ENCODE results near the gene RBM47.

Gene RBM47

GRCh38 chr4:40613456-40613855, 16.2 kb downstream of the RBM47 start:
- H4K91ac ChIP-seq (ENCODE audit: low read depth, low read length, poor library complexity) = no peak overlapping the region
- no peak overlapping the region for H2BK120ac ChIP-seq (ENCODE audit: low read depth, low read length)
- no peak overlapping the region for H2AFZ ChIP-seq (ENCODE audit: low read length)
- H3K4ac ChIP-seq (ENCODE audit: low read length) = no peak overlapping the region
- no peaks in the 10 kb centered on the region for H3K4me1 ChIP-seq (ENCODE audit: control insufficient read depth in 2 of 2, insufficient read depth in 1 of 2, low read depth in 1 of 2, low read length in 2 of 2)
- no peak overlapping the region for H2BK12ac ChIP-seq (ENCODE audit: low read length)
- H3K36me3 ChIP-seq (replicated peaks in 1 of 2; ENCODE audit: control insufficient read depth in 2 of 2, insufficient read depth in 2 of 2, low read length in 2 of 2) = no peaks in the 10 kb centered on the region
- H2BK5ac ChIP-seq (ENCODE audit: low read length) = no peak overlapping the region
- H2AK5ac ChIP-seq (ENCODE audit: low read depth, low read length) = no peak overlapping the region
- no peak overlapping the region for H2BK15ac ChIP-seq (ENCODE audit: low read length)
- no peak overlapping the region for H3K14ac ChIP-seq (ENCODE audit: low read length)
- peaks cover 0 to 1% of the 10 kb centered on the region in 2 donors for H3K9me3 ChIP-seq (replicated peaks in 1 of 2; ENCODE audit: control insufficient read depth in 2 of 2, insufficient read depth in 1 of 2, low read depth in 1 of 2, low read length in 2 of 2)
- H3K4me2 ChIP-seq (ENCODE audit: insufficient read depth, low read length, poor library complexity, severe bottlenecking) = no peak overlapping the region
- H3K27ac ChIP-seq (replicated peaks; ENCODE audit: low read length) = no peak overlapping the region
- no peak overlapping the region for H3K9ac ChIP-seq (ENCODE audit: low read depth, low read length, poor library complexity)
- no CpG with 5 or more reads among the region's 1 CpG for WGBS, 2 donors (ENCODE audit: extremely low coverage in 2 of 2, insufficient read length in 2 of 2, insufficient replicate concordance in 1 of 2)
- H3K23ac ChIP-seq (ENCODE audit: low read depth, low read length, poor library complexity) = no peak overlapping the region
- no peak overlapping the region for H3K18ac ChIP-seq (ENCODE audit: low read length)
- no peaks in the 10 kb centered on the region for H3K27me3 ChIP-seq (ENCODE audit: control insufficient read depth in 3 of 3, insufficient read depth in 3 of 3, low read depth in 1 of 3, low read length in 3 of 3)
- no peak overlapping the region for H3K4me3 ChIP-seq (ENCODE audit: low read length in 2 of 2)
- DNase-seq (ENCODE audit: low spot score) = no peak
- no peak overlapping the region for H4K8ac ChIP-seq (ENCODE audit: low read depth, low read length)
- H3K79me1 ChIP-seq (ENCODE audit: low read depth, low read length) = no peaks in the 10 kb centered on the region

- H3K4me1 ChIP-seq (ENCODE audit: control insufficient read depth in 2 of 2, insufficient read depth in 1 of 2, low read depth in 1 of 2, low read length in 2 of 2) = no peaks in the 10 kb centered on the region
- no peak overlapping the region for H3K9ac ChIP-seq (ENCODE audit: low read depth, low read length, poor library complexity)
- no peak overlapping the region for H2AK5ac ChIP-seq (ENCODE audit: low read depth, low read length)
- H2BK120ac ChIP-seq (ENCODE audit: low read depth, low read length) = no peak overlapping the region
- H3K27ac ChIP-seq (replicated peaks; ENCODE audit: low read length) = no peak overlapping the region
- WGBS, 2 donors (ENCODE audit: extremely low coverage in 2 of 2, insufficient read length in 2 of 2, insufficient replicate concordance in 1 of 2) = no CpG with 5 or more reads among the region's 2 CpGs
- H3K36me3 ChIP-seq (replicated peaks in 1 of 2; ENCODE audit: control insufficient read depth in 2 of 2, insufficient read depth in 2 of 2, low read length in 2 of 2) = no peaks in the 10 kb centered on the region
- H2BK5ac ChIP-seq (ENCODE audit: low read length) = no peak overlapping the region
- peaks cover 0 to 2% of the 10 kb centered on the region in 2 donors for H3K9me3 ChIP-seq (replicated peaks in 1 of 2; ENCODE audit: control insufficient read depth in 2 of 2, insufficient read depth in 1 of 2, low read depth in 1 of 2, low read length in 2 of 2)
- no peak overlapping the region for H3K4ac ChIP-seq (ENCODE audit: low read length)
- H4K91ac ChIP-seq (ENCODE audit: low read depth, low read length, poor library complexity) = no peak overlapping the region
- H3K4me3 ChIP-seq (ENCODE audit: low read length in 2 of 2) = no peak overlapping the region
- H3K4me2 ChIP-seq (ENCODE audit: insufficient read depth, low read length, poor library complexity, severe bottlenecking) = no peak overlapping the region
- no peaks in the 10 kb centered on the region for H3K27me3 ChIP-seq (ENCODE audit: control insufficient read depth in 3 of 3, insufficient read depth in 3 of 3, low read depth in 1 of 3, low read length in 3 of 3)
- H3K23ac ChIP-seq (ENCODE audit: low read depth, low read length, poor library complexity) = no peak overlapping the region
- no peak for DNase-seq (ENCODE audit: low spot score)
- no peak overlapping the region for H2AFZ ChIP-seq (ENCODE audit: low read length)
- H2BK12ac ChIP-seq (ENCODE audit: low read length) = no peak overlapping the region
- no peak overlapping the region for H2BK15ac ChIP-seq (ENCODE audit: low read length)
- no peak overlapping the region for H3K14ac ChIP-seq (ENCODE audit: low read length)
- H3K79me1 ChIP-seq (ENCODE audit: low read depth, low read length) = no peaks in the 10 kb centered on the region
- H4K8ac ChIP-seq (ENCODE audit: low read depth, low read length) = no peak overlapping the region
- H3K18ac ChIP-seq (ENCODE audit: low read length) = no peak overlapping the region
Measured at GRCh38 chr4:40612831-40613230, 16.8 kb downstream of the RBM47 start.

- Histone ChIP-seq H3K79me1 (ENCODE audit: low read depth, low read length) (no peaks in the 10 kb centered on the region), H3K4ac (ENCODE audit: low read length) (no peak overlapping the region), H3K27ac (replicated peaks; ENCODE audit: low read length) (no peak overlapping the region), H2BK15ac (ENCODE audit: low read length) (no peak overlapping the region), H2BK120ac (ENCODE audit: low read depth, low read length) (no peak overlapping the region), H4K8ac (ENCODE audit: low read depth, low read length) (no peak overlapping the region), H3K18ac (ENCODE audit: low read length) (no peak overlapping the region), H3K4me3 (ENCODE audit: low read length in 2 of 2) (no peak overlapping the region), H3K14ac (ENCODE audit: low read length) (no peak overlapping the region), H2AFZ (ENCODE audit: low read length) (no peak overlapping the region), H3K36me3 (replicated peaks in 1 of 2; ENCODE audit: control insufficient read depth in 2 of 2, insufficient read depth in 2 of 2, low read length in 2 of 2) (no peaks in the 10 kb centered on the region), H2AK5ac (ENCODE audit: low read depth, low read length) (no peak overlapping the region), H3K4me2 (ENCODE audit: insufficient read depth, low read length, poor library complexity, severe bottlenecking) (no peak overlapping the region), H3K23ac (ENCODE audit: low read depth, low read length, poor library complexity) (no peak overlapping the region), H3K4me1 (ENCODE audit: control insufficient read depth in 2 of 2, insufficient read depth in 1 of 2, low read depth in 1 of 2, low read length in 2 of 2) (no peaks in the 10 kb centered on the region), H2BK5ac (ENCODE audit: low read length) (no peak overlapping the region), H4K91ac (ENCODE audit: low read depth, low read length, poor library complexity) (no peak overlapping the region), H3K9ac (ENCODE audit: low read depth, low read length, poor library complexity) (no peak overlapping the region), H3K27me3 (ENCODE audit: control insufficient read depth in 3 of 3, insufficient read depth in 3 of 3, low read depth in 1 of 3, low read length in 3 of 3) (no peaks in the 10 kb centered on the region), H2BK12ac (ENCODE audit: low read length) (no peak overlapping the region), H3K9me3 (replicated peaks in 1 of 2; ENCODE audit: control insufficient read depth in 2 of 2, insufficient read depth in 1 of 2, low read depth in 1 of 2, low read length in 2 of 2) (peaks cover 0 to 2% of the 10 kb centered on the region in 2 donors)
- no CpG with 5 or more reads among the region's 4 CpGs for WGBS, 2 donors (ENCODE audit: extremely low coverage in 2 of 2, insufficient read length in 2 of 2, insufficient replicate concordance in 1 of 2)
- DNase-seq (ENCODE audit: low spot score) = no peak
Measured at GRCh38 chr4:40612283-40612682, 17.4 kb downstream of the RBM47 start.

- Histone ChIP-seq H3K79me1 (ENCODE audit: low read depth, low read length) (no peaks in the 10 kb centered on the region), H3K4me1 (ENCODE audit: control insufficient read depth in 2 of 2, insufficient read depth in 1 of 2, low read depth in 1 of 2, low read length in 2 of 2) (no peaks in the 10 kb centered on the region), H2BK5ac (ENCODE audit: low read length) (no peak overlapping the region), H3K9ac (ENCODE audit: low read depth, low read length, poor library complexity) (no peak overlapping the region), H4K8ac (ENCODE audit: low read depth, low read length) (no peak overlapping the region), H3K27me3 (ENCODE audit: control insufficient read depth in 3 of 3, insufficient read depth in 3 of 3, low read depth in 1 of 3, low read length in 3 of 3) (no peaks in the 10 kb centered on the region), H3K4ac (ENCODE audit: low read length) (no peak overlapping the region), H3K18ac (ENCODE audit: low read length) (no peak overlapping the region), H4K91ac (ENCODE audit: low read depth, low read length, poor library complexity) (no peak overlapping the region), H3K27ac (replicated peaks; ENCODE audit: low read length) (no peak overlapping the region), H3K4me3 (ENCODE audit: low read length in 2 of 2) (no peak overlapping the region), H3K23ac (ENCODE audit: low read depth, low read length, poor library complexity) (no peak overlapping the region), H3K9me3 (replicated peaks in 1 of 2; ENCODE audit: control insufficient read depth in 2 of 2, insufficient read depth in 1 of 2, low read depth in 1 of 2, low read length in 2 of 2) (peaks cover 0 to 2% of the 10 kb centered on the region in 2 donors), H2BK12ac (ENCODE audit: low read length) (no peak overlapping the region), H3K36me3 (replicated peaks in 1 of 2; ENCODE audit: control insufficient read depth in 2 of 2, insufficient read depth in 2 of 2, low read length in 2 of 2) (no peaks in the 10 kb centered on the region), H3K14ac (ENCODE audit: low read length) (no peak overlapping the region), H2AFZ (ENCODE audit: low read length) (no peak overlapping the region), H3K4me2 (ENCODE audit: insufficient read depth, low read length, poor library complexity, severe bottlenecking) (no peak overlapping the region), H2AK5ac (ENCODE audit: low read depth, low read length) (no peak overlapping the region), H2BK120ac (ENCODE audit: low read depth, low read length) (no peak overlapping the region), H2BK15ac (ENCODE audit: low read length) (no peak overlapping the region)
- no peak for DNase-seq (ENCODE audit: low spot score)
- WGBS, 2 donors (ENCODE audit: extremely low coverage in 2 of 2, insufficient read length in 2 of 2, insufficient replicate concordance in 1 of 2) = no CpG with 5 or more reads among the region's 2 CpGs
Measured at GRCh38 chr4:40608628-40609027, 21.0 kb downstream of the RBM47 start.

Data from neuronal stem cell (in vitro differentiated cells).